GM19025 (cell line): ENCODE data around the gene RREB1.

Source experiments
- ATAC-seq: cut with Tn5 transposase; IDR thresholded peaks from one replicate; pipeline ENCODE4 v1.9.1; 2021; ENCODE audit warnings: mild to moderate bottlenecking, low read depth, moderate library complexity; ENCODE audit not compliant: unreplicated experiment

Gene RREB1

GRCh38 chr6:7276199-7276524 lies 168.4 kb downstream of the RREB1 start:
- ATAC-seq = no peak

- no peak for ATAC-seq
Observed at GRCh38 chr6:7282097-7282906, 174.5 kb downstream of the RREB1 start.

DNA sequence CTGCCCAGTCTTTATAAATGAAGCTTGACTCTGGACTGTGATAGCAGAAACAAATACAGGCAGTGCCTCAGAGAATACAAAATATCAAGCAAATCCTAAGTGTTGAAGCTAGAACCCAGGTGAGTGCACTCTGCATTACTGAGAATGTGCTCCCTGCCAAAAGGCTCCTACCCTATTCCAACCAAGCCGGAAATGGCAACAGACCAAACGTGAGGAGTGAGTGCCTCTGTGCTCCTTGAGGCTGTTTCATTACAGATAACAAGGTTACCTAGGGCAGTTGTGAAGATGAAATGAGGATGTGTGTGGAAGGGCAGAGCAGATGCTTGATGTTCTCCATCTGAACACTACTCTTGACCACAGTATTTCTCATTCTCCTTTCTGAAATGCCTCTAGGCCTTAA lies 175.9 kb downstream of the RREB1 start:
- no peak for ATAC-seq

DNA sequence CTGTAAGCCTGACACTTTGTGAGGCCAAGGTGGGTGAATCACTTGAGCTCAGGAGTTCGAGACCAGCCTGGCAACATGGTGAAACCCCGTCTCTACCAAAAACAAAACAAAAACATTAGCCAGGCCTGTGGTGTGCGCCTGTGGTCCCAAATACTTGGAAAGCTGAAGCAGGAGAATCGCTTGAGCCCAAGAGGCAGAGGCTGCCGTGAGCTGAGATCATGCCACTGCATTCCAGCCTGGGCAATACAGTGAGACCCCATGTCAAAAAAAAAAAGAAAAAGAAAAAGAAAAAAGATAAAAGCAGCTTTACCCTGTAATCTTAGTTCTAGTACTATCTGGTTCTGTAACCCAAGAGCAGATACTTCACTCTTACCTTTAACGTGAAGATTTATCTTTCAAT lies 177.7 kb downstream of the RREB1 start:
- no peak for ATAC-seq

- ATAC-seq = no peak
Observed at GRCh38 chr6:7290079-7290478, 182.3 kb downstream of the RREB1 start.

DNA sequence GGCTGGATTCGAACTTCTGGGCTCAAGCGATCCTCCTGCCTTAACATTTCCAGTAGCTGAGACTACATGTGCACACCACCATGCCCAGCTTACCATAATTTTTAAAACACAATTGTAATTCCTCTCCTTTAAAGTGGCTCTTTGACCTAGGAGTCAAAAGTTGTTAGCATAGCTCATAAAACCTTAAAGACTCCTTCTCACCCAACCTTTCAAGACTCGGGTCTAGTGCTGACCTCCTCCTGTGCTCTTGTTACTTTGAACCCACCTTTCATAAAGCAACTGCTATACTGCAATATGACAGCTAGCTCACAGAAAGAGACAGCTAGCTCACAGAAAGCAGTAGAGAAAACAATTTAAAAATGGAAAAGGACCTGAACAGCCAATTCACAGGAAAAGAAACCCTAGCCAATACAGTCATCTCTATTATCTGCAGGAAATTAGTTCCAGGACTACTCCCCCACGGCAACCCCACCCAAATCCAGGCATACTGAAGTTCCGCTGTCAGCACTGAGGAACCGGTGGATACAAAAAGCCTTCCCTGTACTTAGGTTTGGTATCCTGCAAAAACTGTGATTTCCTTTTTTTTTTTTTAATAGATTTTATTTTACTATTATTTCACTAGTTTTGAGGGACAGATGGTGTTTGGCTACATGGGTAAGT lies 185.0 kb downstream of the RREB1 start:
- ATAC-seq = no peak

DNA sequence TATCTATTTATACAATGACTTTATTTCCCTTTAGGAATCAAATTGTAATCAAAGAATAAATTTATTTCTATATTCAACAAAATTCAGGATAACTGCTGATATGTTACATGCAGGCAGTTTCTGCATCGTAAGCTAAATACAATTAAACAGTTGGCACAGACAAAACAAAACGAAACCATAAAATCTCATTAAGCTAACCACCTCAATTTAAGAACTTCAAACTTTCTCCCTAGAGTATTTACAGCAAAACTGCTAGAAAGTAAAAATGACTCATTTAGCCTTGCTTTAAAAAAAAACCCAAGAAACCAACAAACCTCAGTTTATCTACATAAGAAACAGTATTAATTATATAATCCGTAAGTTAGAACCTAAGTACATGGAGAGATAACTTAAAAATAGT lies 188.2 kb downstream of the RREB1 start:
- no peak for ATAC-seq

DNA sequence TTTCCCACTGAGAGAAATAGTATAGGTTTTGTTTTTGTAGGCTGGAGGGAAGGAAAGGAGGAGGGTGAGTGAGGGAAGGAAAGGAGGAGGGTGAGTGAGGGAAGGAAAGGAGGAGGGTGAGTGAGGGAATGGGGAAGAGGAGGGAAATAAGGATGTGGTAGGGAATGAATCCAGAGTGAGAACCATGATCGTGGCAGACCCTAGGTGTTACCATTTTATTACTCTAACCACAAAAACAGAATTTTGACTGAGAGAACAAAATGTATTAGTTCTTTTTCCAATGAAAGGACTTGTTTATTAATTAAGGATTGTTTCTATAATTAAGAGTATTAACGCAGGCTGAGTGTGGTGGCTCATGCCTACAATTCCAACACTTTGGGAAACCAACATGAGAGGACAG lies 188.8 kb downstream of the RREB1 start:
- ATAC-seq = no peak

GRCh38 chr6:7298113-7298512 lies 190.4 kb downstream of the RREB1 start:
- no peak for ATAC-seq

DNA sequence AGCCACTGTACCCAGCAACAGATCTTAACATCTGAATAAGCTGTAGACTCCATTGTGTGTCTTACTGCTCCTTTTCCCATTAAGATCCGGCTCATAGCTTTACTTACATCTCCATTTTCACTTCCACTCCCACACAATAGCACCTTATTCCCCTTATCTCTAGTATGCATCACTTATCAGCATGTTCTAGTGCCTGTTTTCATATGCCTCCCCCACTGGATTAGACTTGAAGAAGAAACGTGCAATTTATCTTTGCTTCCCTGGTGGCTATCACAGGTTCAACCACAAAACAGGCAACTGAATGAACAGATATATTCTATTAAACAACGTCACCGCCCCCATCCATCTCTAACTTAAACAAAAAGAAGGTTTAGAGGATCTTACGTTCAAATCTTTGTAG lies 193.2 kb downstream of the RREB1 start:
- ATAC-seq = no peak
